ENCODE results near the gene SUMO4. TPM values are rescaled to one million over a fixed set of nuclear protein-coding genes. Genes with fewer than 3 reads are reported as not detected.

Gene SUMO4
- 5.5 TPM in 2 replicates for total RNA-seq

GRCh38 chr6:149400050-149400449 lies at the start of gene SUMO4:
TSS of gene SUMO4 (plus strand) at chr6:149400262. CDS start at chr6:149400392, 130 bp downstream.

Other genes starting within 250 kb of the SUMO4 start
- gene TAB2, start 82.5 kb upstream of the SUMO4 start, total RNA-seq = 43.8 and 49.7 TPM in 2 replicates
- 0.14 TPM in 1 of 2 replicates, not detected in the other for gene ZC3H12D, start 84.8 kb downstream of the SUMO4 start, total RNA-seq
- gene PPIL4, start 145.8 kb downstream of the SUMO4 start, total RNA-seq = 43.5 and 49.1 TPM in 2 replicates
- 55.4 and 59.3 TPM in 2 replicates for gene GINM1, start 166.1 kb downstream of the SUMO4 start, total RNA-seq
- gene KATNA1, start 248.5 kb downstream of the SUMO4 start, total RNA-seq = 29.5 and 30.6 TPM in 2 replicates

Measured in thoracic aorta endothelial cell (primary cell).